T1000 (cell line): ENCODE measurements around the gene KCNAB3.

ENCODE experiments used
- DNase-seq: peaks from one replicate; lab custom pipeline; 2025; ENCODE audit warnings: mixed read lengths; lab: John Stamatoyannopoulos, UW

KCNAB3 gene

DNA sequence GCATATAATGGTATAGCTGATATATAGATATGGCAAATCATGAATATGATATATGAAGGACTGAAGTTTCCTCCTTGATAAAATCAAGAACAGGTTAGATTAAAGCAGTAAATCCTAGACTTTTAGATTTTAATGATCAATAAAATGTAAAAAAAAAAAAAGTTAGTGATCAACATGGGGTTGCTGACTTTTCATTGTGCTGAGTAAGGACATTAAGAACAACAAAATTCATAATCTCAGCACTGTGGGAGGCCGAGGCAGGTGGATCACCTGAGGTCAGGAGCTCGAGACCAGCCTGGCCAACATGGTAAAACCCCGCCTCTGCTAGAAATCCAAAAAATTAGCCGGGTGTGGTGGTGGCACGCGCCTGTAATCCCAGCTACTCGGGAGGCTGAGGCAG is 51.4 kb downstream of the KCNAB3 start:
- no peak for DNase-seq

DNA sequence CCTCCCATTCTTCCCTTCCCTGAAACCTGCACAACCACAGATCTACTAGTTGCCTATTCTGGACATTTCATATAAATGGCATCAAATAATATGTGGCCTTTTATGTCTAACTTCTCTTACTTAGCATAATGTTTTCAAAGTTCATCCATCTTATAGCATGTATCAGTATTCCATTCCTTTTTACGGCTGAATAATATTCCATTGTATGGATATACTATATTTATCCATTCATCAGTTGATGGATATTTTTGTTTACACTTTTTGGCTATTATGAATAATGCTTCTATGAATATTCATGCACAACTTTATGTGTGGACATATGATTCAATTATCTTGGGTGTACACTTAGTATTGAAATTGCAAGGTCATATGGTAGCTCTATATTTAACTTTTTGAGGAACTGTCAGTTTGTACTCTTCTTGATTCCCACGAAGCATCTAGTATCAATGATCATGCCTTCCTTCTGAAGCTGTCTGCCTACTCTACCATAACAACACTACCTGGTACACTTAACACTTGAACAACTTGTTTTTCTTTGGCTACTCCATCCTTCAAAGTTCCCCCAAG is 53.8 kb downstream of the KCNAB3 start:
- DNase-seq: no peak

DNA sequence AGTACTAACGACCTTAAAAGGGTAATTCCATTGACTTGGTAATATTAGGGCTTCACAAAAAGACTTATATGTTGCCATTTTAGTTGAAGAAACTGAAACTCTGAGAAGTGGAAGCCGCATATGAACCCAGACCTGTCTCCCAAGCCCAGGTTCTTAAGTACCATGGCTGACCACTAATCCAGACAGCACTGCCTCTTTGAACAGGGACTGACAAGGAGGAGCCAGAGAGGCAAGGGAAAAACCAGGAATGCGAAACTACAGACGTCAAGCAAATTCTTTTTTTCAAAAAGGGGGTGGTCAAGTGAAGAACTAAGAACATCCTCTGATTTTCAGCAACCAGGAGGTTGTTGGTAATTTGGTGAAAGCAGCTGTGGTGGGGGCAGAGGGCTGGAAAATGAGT is 56.6 kb downstream of the KCNAB3 start:
- no peak for DNase-seq
